GM12864 (cell line): ENCODE data around the gene EHBP1.

Source experiments
- DNase-seq: peaks from one replicate; pipeline ENCODE4 v3.0.0-alpha.2; 2011; ENCODE audit warnings: low read depth
- H3K4me3 ChIP-seq: 2 replicates; pipeline ENCODE4 v1.5.1; 2011; ENCODE audit warnings: mild to moderate bottlenecking, low read depth, low read length, control low read depth
- CTCF ChIP-seq: IDR thresholded peaks from 2 replicates; pipeline ENCODE4 v1.5.1; 2011; ENCODE audit warnings: low read depth, mild to moderate bottlenecking, moderate library complexity, low read length, control low read depth, inconsistent platforms; ENCODE audit errors: missing control alignments

The EHBP1 gene

GRCh38 chr2:62713837-62714236 lies 8.3 kb downstream of the EHBP1 start:
- no peak for DNase-seq
- no peak for TF ChIP-seq CTCF
- no peak overlapping the region for H3K4me3 ChIP-seq

GRCh38 chr2:62716768-62717167 lies 11.3 kb downstream of the EHBP1 start:
- no peak overlapping the region for H3K4me3 ChIP-seq
- no peak for TF ChIP-seq CTCF
- no peak for DNase-seq

GRCh38 chr2:62717503-62718081 lies 12.1 kb downstream of the EHBP1 start:
- no peak for DNase-seq
- no peak overlapping the region for H3K4me3 ChIP-seq
- no peak for TF ChIP-seq CTCF

- TF ChIP-seq CTCF: no peak
- no peak overlapping the region for H3K4me3 ChIP-seq
- no peak for DNase-seq
These were observed 12.8 kb downstream of the EHBP1 start for GRCh38 chr2:62718225-62718822.

- no peak for TF ChIP-seq CTCF
- DNase-seq: no peak
- no peak overlapping the region for H3K4me3 ChIP-seq
These were observed 14.2 kb downstream of the EHBP1 start for GRCh38 chr2:62719757-62720156.

- no peak overlapping the region for H3K4me3 ChIP-seq
- no peak for DNase-seq
- TF ChIP-seq CTCF: no peak
These were observed 17.2 kb downstream of the EHBP1 start for GRCh38 chr2:62722679-62723078.

- DNase-seq: no peak
- H3K4me3 ChIP-seq: no peak overlapping the region
- no peak for TF ChIP-seq CTCF
These were observed 17.7 kb downstream of the EHBP1 start for GRCh38 chr2:62723253-62723652.
